ENCODE measurements around the gene CACNB4.
"Not testable (repeated sequence)": the region's sequence is repeated elsewhere in the genome, so short reads cannot be mapped to it uniquely, and the experiment has no call there.

The CACNB4 gene

DNA sequence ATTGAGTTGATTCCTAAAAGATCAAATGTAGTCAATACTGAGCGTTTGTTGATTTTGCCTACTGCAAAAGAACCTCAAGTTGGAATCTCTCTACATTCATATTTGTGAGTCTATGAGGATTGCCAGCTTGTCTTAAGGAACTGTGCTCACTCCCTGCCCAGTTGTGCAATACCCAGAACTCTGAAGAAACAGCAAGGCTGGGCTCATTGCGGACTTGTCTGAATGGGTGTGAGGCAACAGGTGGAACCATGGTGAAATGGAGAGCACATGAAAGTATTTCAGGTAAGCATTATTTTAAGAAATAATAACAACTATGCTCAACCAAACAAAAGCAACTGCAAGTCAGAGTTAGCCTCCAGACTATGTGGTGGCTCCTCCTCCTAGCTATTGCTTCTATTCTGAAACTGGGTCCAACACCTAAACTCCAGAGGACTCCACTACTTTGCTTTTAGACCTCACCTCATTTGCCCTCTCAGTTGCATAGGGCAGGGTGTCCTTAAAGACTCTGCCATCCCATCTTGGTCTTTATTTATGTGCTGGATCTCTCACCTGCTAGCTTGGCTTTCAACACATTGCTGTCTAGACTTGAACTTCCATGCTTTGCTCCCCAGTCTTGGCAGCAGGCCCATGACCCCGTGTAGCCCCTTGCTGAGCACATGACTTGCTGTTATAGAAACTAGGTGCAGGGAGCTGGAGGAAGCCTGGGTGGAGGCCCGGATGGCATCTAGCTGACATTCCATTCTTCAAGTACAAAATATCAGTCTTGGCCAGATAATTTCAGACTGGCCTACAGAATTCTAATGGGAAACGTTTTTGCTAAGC, 175.8 kb downstream of the CACNB4 start:
- Histone ChIP-seq H3K4me3 (no peak overlapping the region), H3K27ac (peak overlapping the region; percentile 1)
- no peak for DNase-seq (ENCODE audit: low spot score)
- TF ChIP-seq, protein P1, sequence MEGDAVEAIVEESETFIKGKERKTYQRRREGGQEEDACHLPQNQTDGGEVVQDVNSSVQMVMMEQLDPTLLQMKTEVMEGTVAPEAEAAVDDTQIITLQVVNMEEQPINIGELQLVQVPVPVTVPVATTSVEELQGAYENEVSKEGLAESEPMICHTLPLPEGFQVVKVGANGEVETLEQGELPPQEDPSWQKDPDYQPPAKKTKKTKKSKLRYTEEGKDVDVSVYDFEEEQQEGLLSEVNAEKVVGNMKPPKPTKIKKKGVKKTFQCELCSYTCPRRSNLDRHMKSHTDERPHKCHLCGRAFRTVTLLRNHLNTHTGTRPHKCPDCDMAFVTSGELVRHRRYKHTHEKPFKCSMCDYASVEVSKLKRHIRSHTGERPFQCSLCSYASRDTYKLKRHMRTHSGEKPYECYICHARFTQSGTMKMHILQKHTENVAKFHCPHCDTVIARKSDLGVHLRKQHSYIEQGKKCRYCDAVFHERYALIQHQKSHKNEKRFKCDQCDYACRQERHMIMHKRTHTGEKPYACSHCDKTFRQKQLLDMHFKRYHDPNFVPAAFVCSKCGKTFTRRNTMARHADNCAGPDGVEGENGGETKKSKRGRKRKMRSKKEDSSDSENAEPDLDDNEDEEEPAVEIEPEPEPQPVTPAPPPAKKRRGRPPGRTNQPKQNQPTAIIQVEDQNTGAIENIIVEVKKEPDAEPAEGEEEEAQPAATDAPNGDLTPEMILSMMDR (IDR thresholded peaks at IDR 0.05), result no peak

DNA sequence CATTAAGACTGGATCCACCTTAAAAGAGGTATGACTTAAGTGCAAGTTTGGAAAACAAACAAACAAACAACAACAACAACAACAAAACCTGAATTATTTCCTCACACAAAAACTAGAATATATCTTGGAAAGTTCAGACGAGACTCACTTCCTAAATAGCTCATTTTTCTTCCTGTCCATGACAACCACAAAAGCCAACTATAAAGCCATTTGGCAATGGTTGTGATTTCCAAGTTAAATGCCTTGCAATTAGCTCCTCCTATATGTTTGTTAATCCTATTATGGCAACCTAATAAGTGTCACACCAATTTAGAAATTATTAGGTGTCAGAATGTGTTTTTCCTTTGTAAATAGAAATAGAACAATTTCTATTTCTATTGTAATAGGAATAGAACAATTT, 179.1 kb downstream of the CACNB4 start:
- DNase-seq (ENCODE audit: low spot score), result no peak
- Histone ChIP-seq H3K27ac (no peak overlapping the region), H3K4me3 (no peak overlapping the region)
- TF ChIP-seq, protein P1 (IDR thresholded peaks at IDR 0.05), result no peak

GRCh38 chr2:151918308-151918707, 180.5 kb downstream of the CACNB4 start:
- no peak for DNase-seq (ENCODE audit: low spot score)
- Histone ChIP-seq H3K4me3 (no peak overlapping the region), H3K27ac (no peak overlapping the region)
- TF ChIP-seq, protein P1 (IDR thresholded peaks at IDR 0.05), result no peak

GRCh38 chr2:151916632-151917031, 182.2 kb downstream of the CACNB4 start:
- TF ChIP-seq, protein P1 (IDR thresholded peaks at IDR 0.05), result no peak
- Histone ChIP-seq H3K27ac (no peak overlapping the region), H3K4me3 (no peak overlapping the region)
- DNase-seq (ENCODE audit: low spot score), result no peak

DNA sequence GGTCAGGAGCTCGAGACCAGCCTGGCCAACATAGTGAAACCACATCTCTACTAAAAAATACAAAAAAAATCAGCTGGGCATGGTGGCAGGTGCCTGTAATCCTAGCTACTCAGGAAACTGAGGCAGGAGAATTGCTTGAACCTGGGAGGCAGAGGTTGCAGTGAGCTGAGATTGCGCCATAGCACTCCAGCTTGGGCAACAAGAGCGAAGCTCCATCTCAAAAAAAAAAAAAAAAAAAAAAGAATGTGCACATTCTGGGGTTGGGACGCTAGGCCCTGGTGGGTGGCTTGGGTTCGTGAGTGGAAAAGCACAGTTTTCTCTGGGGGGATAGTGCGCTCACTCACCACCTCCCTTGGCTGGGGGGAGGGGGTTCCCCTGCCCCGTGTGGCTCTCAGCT, 183.2 kb downstream of the CACNB4 start:
- not testable (repeated sequence) for H3K4me3 ChIP-seq; H3K27ac ChIP-seq; DNase-seq (ENCODE audit: low spot score)

GRCh38 chr2:151914989-151915628, 183.7 kb downstream of the CACNB4 start:
- Histone ChIP-seq H3K4me3 (no peak overlapping the region), H3K27ac (no peak overlapping the region)
- TF ChIP-seq, protein P1 (IDR thresholded peaks at IDR 0.05), result no peak
- no peak for DNase-seq (ENCODE audit: low spot score)

GRCh38 chr2:151908204-151908882, 190.5 kb downstream of the CACNB4 start:
- Histone ChIP-seq H3K4me3 (no peak overlapping the region), H3K27ac (no peak overlapping the region)
- TF ChIP-seq, protein P1 (IDR thresholded peaks at IDR 0.05), result no peak
- DNase-seq (ENCODE audit: low spot score), result no peak
